ENCODE results near the gene KMT2D.

The KMT2D gene

DNA sequence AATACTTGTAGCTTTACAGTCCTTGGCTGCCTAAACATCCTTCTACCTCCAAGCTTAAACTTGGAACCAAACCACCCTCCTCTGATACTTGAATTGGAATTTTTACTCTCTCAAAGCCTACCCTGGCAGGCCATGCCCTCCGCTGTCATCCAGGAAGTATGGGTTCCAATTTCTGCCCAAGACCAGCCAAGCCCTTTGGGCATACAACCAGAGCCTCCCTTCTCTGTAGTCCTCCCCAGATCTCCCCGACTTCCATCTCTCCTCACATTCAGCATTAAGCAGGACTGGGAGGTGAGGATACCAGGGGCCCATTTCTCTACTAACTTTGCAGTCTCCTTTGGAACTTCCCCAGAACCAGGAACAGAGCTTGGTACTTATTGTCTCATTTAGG lies 34.4 kb upstream of the KMT2D start:
- no peak for DNase-seq
- H3K27me3 ChIP-seq (replicated peaks; ENCODE audit: control insufficient read depth, insufficient read depth, low read length, poor library complexity, severe bottlenecking): peaks cover 50% of the 10 kb centered on the region

DNA sequence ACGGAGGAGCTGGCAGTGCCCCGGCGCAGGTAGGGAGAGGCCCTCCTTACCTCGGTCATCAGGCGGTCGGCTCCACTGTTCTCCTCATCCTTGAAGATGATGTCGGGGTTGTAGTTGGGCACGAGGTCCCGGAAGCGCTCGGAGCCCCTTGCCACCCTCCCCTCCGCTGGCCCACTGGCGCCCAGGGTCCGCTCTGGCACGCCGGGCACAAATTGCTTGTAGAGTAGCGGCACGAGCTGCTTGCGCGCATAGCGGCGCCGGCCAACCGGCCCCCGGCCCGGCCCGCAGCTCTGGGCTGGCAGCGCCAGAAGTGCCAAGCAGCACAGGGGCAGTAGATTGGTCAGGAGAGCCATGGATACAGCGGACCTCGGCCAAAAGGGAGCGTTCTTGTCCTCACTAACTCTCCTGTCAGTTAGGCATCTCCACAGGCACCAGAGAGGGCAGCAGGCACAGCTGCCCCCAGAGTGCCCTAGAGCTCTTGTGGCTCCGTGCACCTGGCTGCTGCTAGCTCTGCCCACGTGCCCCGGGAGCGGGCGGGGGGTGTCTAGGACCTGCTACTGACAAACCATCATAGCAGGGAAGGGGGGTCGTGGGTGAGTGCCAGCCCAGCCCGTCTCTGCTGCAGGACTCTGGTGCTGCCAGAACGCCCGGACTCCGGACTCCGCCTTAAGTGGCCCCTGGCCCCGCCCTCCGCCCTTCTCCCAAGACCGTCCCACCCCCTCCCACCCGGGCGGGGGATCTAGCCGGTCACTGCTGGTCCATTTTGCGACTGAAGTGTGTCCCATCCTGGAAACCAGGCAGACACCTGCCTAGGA lies 33.8 kb upstream of the KMT2D start, which contains the start of gene DHH:
Gene DHH, minus strand, starts transcription at position 642 of the 815 bp plus-strand sequence. Its CDS starts 289 bp downstream, at position 353.
- Histone ChIP-seq H3K36me3 (ENCODE audit: control insufficient read depth, insufficient read depth, low read length) (peaks cover 12% of the 10 kb centered on the region), H3K4me3 (ENCODE audit: insufficient read depth, low read depth, low read length, poor library complexity, severe bottlenecking) (no peak within 1 kb of the TSS), H3K4me1 (ENCODE audit: control insufficient read depth, insufficient read depth, low read length, poor library complexity, severe bottlenecking) (peaks cover 34% of the 10 kb centered on the region), H3K9me3 (ENCODE audit: control insufficient read depth, low read length) (no peaks in the 10 kb centered on the region), H3K27ac (ENCODE audit: insufficient read depth, low read length, poor library complexity, severe bottlenecking) (no peak within 1 kb of the TSS), H3K27me3 (replicated peaks; ENCODE audit: control insufficient read depth, insufficient read depth, low read length, poor library complexity, severe bottlenecking) (peaks cover 56% of the 10 kb centered on the region)
- DNase-seq: no peak

More for the DNA sequence above, 34.4 kb upstream of the KMT2D start:
- Histone ChIP-seq H3K4me1 (ENCODE audit: control insufficient read depth, insufficient read depth, low read length, poor library complexity, severe bottlenecking) (peaks cover 28% of the 10 kb centered on the region), H3K9me3 (ENCODE audit: control insufficient read depth, low read length) (no peaks in the 10 kb centered on the region), H3K4me3 (ENCODE audit: insufficient read depth, low read depth, low read length, poor library complexity, severe bottlenecking) (no peak overlapping the region), H3K36me3 (ENCODE audit: control insufficient read depth, insufficient read depth, low read length) (peaks cover 15% of the 10 kb centered on the region), H3K27ac (ENCODE audit: insufficient read depth, low read length, poor library complexity, severe bottlenecking) (no peak overlapping the region)

DNA sequence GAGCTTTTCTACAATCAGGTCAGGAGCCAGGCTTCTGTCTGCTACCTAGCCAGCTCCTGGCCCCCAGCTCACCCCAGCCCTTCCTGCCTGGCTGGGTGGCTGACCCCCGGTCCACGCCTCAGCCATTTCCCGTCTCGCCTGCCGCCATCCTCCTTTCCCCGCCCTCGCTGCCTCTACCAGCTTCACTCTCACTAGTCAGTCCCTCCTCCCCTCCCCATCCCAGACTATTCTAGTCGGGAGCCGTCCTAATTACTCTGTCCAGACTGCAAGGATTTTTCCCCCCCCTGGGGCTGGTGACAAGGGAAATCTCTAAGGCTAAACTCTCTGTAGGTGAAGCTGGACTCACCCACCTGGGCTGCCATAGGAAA lies 33.2 kb upstream of the KMT2D start:
- Histone ChIP-seq H3K36me3 (ENCODE audit: control insufficient read depth, insufficient read depth, low read length) (peaks cover 12% of the 10 kb centered on the region), H3K4me1 (ENCODE audit: control insufficient read depth, insufficient read depth, low read length, poor library complexity, severe bottlenecking) (peaks cover 39% of the 10 kb centered on the region), H3K27ac (ENCODE audit: insufficient read depth, low read length, poor library complexity, severe bottlenecking) (no peak overlapping the region), H3K27me3 (replicated peaks; ENCODE audit: control insufficient read depth, insufficient read depth, low read length, poor library complexity, severe bottlenecking) (peaks cover 59% of the 10 kb centered on the region), H3K9me3 (ENCODE audit: control insufficient read depth, low read length) (no peaks in the 10 kb centered on the region), H3K4me3 (ENCODE audit: insufficient read depth, low read depth, low read length, poor library complexity, severe bottlenecking) (no peak overlapping the region)
- no peak for DNase-seq

DNA sequence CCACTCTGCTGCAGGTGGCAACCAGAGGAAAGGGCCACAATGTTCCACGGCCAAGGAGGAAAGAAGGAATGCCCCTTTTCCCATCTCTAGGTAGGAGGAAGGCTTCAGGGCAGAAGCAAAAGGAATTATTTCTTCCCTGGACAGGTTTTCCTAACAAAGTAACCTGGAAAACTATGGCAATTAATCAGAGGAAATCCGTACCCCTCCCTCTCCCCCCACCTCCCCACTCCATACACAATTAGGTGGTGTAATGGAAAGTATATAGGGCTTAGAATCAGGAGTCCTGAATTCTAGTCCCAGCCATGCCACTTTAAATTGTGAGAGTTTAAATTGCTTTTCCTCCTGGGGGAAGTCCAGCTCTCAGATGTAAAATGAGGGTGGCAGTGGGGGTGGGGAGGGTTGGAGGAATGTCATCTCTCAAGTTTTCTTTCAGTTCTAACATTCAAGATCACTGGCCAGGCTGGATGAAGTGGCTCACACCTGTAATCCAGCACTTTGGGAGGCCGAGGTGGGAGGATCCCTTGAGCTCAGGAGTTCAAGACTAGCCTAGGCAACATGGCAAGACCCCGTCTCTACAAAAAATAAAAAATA lies 32.3 kb upstream of the KMT2D start:
- H3K4me1 ChIP-seq (ENCODE audit: control insufficient read depth, insufficient read depth, low read length, poor library complexity, severe bottlenecking): peaks cover 47% of the 10 kb centered on the region
- no peak overlapping the region for H3K27ac ChIP-seq (ENCODE audit: insufficient read depth, low read length, poor library complexity, severe bottlenecking)
- peaks cover 12% of the 10 kb centered on the region for H3K36me3 ChIP-seq (ENCODE audit: control insufficient read depth, insufficient read depth, low read length)
- no peak for DNase-seq
- no peaks in the 10 kb centered on the region for H3K9me3 ChIP-seq (ENCODE audit: control insufficient read depth, low read length)
- no peak overlapping the region for H3K4me3 ChIP-seq (ENCODE audit: insufficient read depth, low read depth, low read length, poor library complexity, severe bottlenecking)
- H3K27me3 ChIP-seq (replicated peaks; ENCODE audit: control insufficient read depth, insufficient read depth, low read length, poor library complexity, severe bottlenecking): peaks cover 59% of the 10 kb centered on the region

DNA sequence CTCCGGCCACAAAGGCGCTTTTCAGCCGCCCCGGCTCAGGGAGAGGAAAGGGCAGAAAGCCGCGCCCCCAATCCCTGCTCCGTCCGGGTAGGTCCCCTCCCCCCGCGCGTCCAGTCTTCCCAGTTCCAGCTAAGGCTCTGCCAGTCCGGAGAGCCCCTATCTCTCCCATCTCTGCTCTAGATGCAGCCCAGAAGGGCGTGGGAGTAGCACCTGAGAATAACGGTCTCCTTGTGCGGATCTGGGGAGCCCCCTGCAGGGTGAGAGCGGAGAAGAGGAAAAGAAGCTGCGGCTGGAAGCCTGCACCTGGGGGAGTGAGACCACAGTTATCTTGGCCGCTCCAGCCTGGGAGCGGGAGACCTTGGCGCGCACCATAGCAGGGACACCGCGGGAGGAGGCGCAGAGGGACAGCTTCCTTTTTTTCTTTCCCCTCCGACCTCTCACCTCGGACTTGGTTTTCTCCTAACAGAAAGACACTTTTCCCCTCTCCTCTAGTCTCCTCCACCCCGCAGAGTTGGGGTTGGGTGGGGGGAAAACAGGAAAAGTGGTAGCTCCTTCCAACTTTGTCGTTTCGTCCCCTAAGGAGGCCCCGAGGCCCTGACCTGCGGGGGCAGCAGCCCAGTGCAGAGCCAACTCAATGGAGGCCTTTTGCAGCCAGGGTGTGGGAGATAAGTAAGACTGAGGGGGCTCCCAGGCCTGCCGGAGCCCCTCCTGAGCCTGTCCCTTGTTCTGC lies 31.7 kb upstream of the KMT2D start:
- H3K27me3 ChIP-seq (replicated peaks; ENCODE audit: control insufficient read depth, insufficient read depth, low read length, poor library complexity, severe bottlenecking): peaks cover 59% of the 10 kb centered on the region
- H3K9me3 ChIP-seq (ENCODE audit: control insufficient read depth, low read length): no peaks in the 10 kb centered on the region
- H3K36me3 ChIP-seq (ENCODE audit: control insufficient read depth, insufficient read depth, low read length): peaks cover 5% of the 10 kb centered on the region
- no peak overlapping the region for H3K27ac ChIP-seq (ENCODE audit: insufficient read depth, low read length, poor library complexity, severe bottlenecking)
- H3K4me1 ChIP-seq (ENCODE audit: control insufficient read depth, insufficient read depth, low read length, poor library complexity, severe bottlenecking): peaks cover 51% of the 10 kb centered on the region
- DNase-seq: peak in 2 of 3 donors; percentile 20 to 32
- H3K4me3 ChIP-seq (ENCODE audit: insufficient read depth, low read depth, low read length, poor library complexity, severe bottlenecking): peak overlapping the region; percentile 17

DNA sequence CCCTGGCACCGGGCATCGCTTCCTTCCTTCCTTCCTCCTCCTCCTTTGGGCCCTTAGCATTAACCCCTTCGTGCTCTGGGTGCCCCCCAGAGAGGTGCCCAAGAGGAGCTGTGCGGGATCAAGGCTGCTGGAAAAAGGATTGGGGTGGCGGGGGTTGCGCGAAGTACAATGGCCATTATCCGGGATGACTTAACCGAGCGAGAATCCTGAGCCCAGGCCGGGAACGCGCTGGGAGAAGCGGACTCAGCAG lies 31.2 kb upstream of the KMT2D start:
- peaks cover 51% of the 10 kb centered on the region for H3K4me1 ChIP-seq (ENCODE audit: control insufficient read depth, insufficient read depth, low read length, poor library complexity, severe bottlenecking)
- H3K27ac ChIP-seq (ENCODE audit: insufficient read depth, low read length, poor library complexity, severe bottlenecking): no peak overlapping the region
- DNase-seq: no peak

DNA sequence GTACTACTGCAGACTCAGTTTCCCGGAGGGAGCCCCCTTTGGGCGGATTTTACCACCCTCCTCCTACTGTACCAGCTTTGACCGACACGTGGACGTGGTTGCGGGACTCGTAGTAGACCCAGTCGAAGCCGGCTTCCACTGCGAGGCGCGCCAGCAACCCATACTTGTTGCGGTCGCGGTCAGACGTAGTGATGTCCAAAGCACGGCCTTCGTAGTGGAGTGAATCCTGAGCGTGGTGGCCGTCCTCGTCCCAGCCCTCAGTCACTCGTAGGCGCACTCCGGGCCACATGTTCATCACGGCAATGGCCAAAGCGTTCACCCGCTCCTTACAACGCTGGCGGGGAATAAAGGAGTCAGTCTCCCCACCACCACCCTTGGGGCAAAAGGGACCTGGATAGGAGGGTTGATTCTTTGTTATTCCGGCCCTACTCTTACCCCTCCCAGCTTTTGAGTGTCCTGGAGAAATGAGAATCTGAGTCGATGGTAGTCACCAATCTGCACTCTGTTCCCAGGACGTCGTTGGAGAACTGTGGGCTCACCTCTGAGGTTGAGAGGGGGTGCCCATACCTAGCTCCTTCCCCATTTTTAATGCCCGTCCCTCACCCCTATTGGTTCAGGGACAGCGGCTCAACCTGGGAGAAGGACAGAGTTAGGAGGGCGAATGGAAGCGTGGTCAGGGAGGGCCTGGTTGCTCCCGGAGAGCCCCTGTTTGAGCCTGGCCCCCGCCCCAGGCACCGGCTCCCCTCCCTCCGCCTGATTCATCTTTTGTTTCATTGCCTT lies 30.7 kb upstream of the KMT2D start:
- Histone ChIP-seq H3K27ac (ENCODE audit: insufficient read depth, low read length, poor library complexity, severe bottlenecking) (no peak overlapping the region), H3K9me3 (ENCODE audit: control insufficient read depth, low read length) (no peaks in the 10 kb centered on the region), H3K36me3 (ENCODE audit: control insufficient read depth, insufficient read depth, low read length) (no peaks in the 10 kb centered on the region), H3K4me3 (ENCODE audit: insufficient read depth, low read depth, low read length, poor library complexity, severe bottlenecking) (no peak overlapping the region), H3K4me1 (ENCODE audit: control insufficient read depth, insufficient read depth, low read length, poor library complexity, severe bottlenecking) (peaks cover 51% of the 10 kb centered on the region), H3K27me3 (replicated peaks; ENCODE audit: control insufficient read depth, insufficient read depth, low read length, poor library complexity, severe bottlenecking) (peaks cover 59% of the 10 kb centered on the region)
- no peak for DNase-seq

More for the DNA sequence above, 31.2 kb upstream of the KMT2D start:
- H3K4me3 ChIP-seq (ENCODE audit: insufficient read depth, low read depth, low read length, poor library complexity, severe bottlenecking): no peak overlapping the region
- peaks cover 59% of the 10 kb centered on the region for H3K27me3 ChIP-seq (replicated peaks; ENCODE audit: control insufficient read depth, insufficient read depth, low read length, poor library complexity, severe bottlenecking)
- no peaks in the 10 kb centered on the region for H3K9me3 ChIP-seq (ENCODE audit: control insufficient read depth, low read length)
- peaks cover under 1% of the 10 kb centered on the region for H3K36me3 ChIP-seq (ENCODE audit: control insufficient read depth, insufficient read depth, low read length)

DNA sequence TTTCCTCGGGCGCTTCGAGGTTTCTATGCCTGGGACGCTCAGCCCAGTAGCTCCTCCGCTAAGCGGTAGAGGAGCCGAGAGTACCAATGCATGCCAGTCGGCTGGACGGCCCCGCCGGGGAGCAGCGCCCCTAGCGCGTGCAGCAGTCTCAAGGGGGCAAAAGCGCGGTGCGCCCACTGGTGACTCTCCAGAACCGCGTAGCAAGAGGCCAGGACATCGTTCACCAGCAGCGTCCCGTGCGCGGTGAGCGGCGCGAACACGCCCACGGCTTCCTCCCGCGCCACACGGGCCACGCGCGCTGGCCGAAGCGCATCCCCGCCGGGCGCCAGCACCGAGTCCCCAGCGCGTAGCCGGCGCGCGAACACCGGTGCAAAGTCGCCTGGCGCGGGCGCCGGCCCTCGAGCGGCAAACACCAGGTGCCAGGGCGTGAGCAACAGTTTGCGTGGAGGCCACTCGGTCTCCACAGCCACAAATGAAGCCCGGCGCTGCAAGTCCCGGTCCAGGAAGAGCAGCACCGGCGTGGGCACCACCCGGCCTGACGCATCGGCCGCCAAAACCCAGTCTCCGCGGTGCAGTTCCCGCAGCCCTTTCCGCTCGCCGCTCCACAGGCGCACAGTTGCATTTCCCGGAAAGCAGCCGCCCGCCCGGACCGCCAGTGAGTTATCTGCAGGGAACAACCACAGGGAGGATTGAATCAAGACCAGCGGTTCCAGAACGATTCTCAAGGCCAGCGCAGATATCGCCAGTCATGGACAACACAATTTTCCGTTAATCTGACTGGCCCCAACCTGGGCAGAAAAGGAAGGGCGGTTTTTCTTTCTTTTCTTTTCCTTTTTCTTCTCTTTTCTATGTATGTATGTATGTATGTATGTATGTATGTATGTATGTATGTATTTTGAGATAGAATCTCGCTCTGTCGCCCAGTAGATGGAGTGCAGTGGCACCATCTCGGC lies 29.5 kb upstream of the KMT2D start:
- peaks cover 58% of the 10 kb centered on the region for H3K27me3 ChIP-seq (replicated peaks; ENCODE audit: control insufficient read depth, insufficient read depth, low read length, poor library complexity, severe bottlenecking)
- H3K4me3 ChIP-seq (ENCODE audit: insufficient read depth, low read depth, low read length, poor library complexity, severe bottlenecking): peak overlapping the region; percentile 48
- H3K4me1 ChIP-seq (ENCODE audit: control insufficient read depth, insufficient read depth, low read length, poor library complexity, severe bottlenecking): peaks cover 51% of the 10 kb centered on the region
- no peaks in the 10 kb centered on the region for H3K9me3 ChIP-seq (ENCODE audit: control insufficient read depth, low read length)
- DNase-seq: no peak
- H3K27ac ChIP-seq (ENCODE audit: insufficient read depth, low read length, poor library complexity, severe bottlenecking): no peak overlapping the region
- no peaks in the 10 kb centered on the region for H3K36me3 ChIP-seq (ENCODE audit: control insufficient read depth, insufficient read depth, low read length)

DNA sequence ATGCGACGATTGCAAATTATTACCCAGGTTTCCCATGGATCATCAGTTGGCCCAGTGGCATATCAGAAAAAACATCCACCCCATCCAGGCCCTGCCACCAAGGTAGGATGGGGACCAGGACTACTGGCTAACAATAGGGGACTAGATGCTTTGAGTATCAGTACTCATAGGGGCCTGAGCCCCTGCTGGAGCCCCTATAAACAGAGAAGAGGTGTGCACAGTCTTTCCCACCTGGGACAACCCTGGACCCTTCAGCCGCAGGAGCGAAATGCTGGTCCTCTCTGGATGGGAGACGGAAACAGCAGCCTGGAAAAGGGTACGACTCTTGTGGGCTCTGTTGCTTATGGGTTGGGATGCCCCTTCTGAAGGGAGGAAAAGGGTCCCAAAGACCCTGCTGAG lies 28.3 kb upstream of the KMT2D start:
- H3K36me3 ChIP-seq (ENCODE audit: control insufficient read depth, insufficient read depth, low read length): no peaks in the 10 kb centered on the region
- H3K27ac ChIP-seq (ENCODE audit: insufficient read depth, low read length, poor library complexity, severe bottlenecking): no peak overlapping the region
- H3K4me3 ChIP-seq (ENCODE audit: insufficient read depth, low read depth, low read length, poor library complexity, severe bottlenecking): no peak overlapping the region
- H3K9me3 ChIP-seq (ENCODE audit: control insufficient read depth, low read length): no peaks in the 10 kb centered on the region
- DNase-seq: no peak
- peaks cover 41% of the 10 kb centered on the region for H3K4me1 ChIP-seq (ENCODE audit: control insufficient read depth, insufficient read depth, low read length, poor library complexity, severe bottlenecking)
- peaks cover 47% of the 10 kb centered on the region for H3K27me3 ChIP-seq (replicated peaks; ENCODE audit: control insufficient read depth, insufficient read depth, low read length, poor library complexity, severe bottlenecking)
